Large intestine (tissue), 3 donors: ENCODE data around the gene PDE4D. TPM values are rescaled to one million over a fixed set of nuclear protein-coding genes. Genes with fewer than 3 reads are reported as not detected.
A peak's percentile ranks its signal among the peaks of the same experiment; 100 is the strongest.

ENCODE experiments used
- DNase-seq, 2 donors: peaks; one replicate each; pipeline versions ENCODE4 v3.0.0 to v3.0.0-alpha.2; 2013
- H3K27ac ChIP-seq: one replicate; pipeline ENCODE4 v1.5.1; 2013; ENCODE audit warnings: low read length
- H3K27me3 ChIP-seq: 2 replicates; pipeline ENCODE4 v1.6.1; 2013; ENCODE audit warnings: low read length; ENCODE audit not compliant: control insufficient read depth, insufficient read depth
- H3K36me3 ChIP-seq: 2 replicates; pipeline ENCODE4 v1.6.1; 2013; ENCODE audit warnings: low read length; ENCODE audit not compliant: control insufficient read depth, insufficient read depth
- H3K4me1 ChIP-seq: one replicate; pipeline ENCODE4 v1.6.1; 2013; ENCODE audit warnings: low read length; ENCODE audit not compliant: control insufficient read depth, insufficient read depth
- H3K4me3 ChIP-seq: one replicate; pipeline ENCODE4 v1.5.1; 2013; ENCODE audit warnings: low read length
- H3K9me3 ChIP-seq: one replicate; pipeline ENCODE4 v1.6.1; 2013; ENCODE audit warnings: mild to moderate bottlenecking, low read depth, low read length, moderate library complexity; ENCODE audit not compliant: control insufficient read depth
- WGBS: methylation state at CpG from one replicate; pipeline ENCODE4 v1.1.5; 2013; ENCODE audit warnings: low lambda C conversion rate; ENCODE audit not compliant: insufficient coverage; 5-methylcytosine and 5-hydroxymethylcytosine counted together
- polyA plus RNA-seq: library from polyadenylated mRNA; unstranded; fragments of 120-200 nt; gene quantifications from one replicate; pipeline ENCODE4 v1.2.1, GENCODE V29; 2013

PDE4D gene
- polyA plus RNA-seq, 1 donor, result 13.5 TPM

DNA sequence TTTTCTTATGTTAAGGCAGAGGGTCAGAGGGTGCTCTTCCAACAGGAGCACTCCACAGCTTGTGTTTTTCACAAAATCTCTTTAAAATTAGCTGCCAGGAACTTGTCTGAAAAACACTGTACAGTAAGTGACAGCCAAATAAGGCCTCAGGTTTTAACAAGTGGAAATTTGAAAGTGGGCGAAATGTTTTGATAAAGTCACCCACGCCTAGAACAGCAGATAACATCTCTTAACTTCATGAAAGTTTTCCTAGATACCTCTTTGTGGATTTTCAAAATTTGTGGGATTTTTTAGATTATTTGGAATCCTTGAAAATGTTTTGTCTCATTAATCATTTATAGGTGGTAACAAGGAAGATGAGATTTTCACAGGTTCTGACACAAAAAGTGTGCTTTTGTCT, 121.3 kb downstream of the PDE4D start:
- Histone ChIP-seq H3K36me3 (no peaks in the 10 kb centered on the region), H3K4me3 (no peak overlapping the region), H3K4me1 (no peaks in the 10 kb centered on the region), H3K9me3 (no peaks in the 10 kb centered on the region), H3K27me3 (no peaks in the 10 kb centered on the region), H3K27ac (no peak overlapping the region)
- WGBS, result 92% methylated on average over 2 of the region's 2 CpGs
- no peak for DNase-seq

GRCh38 chr5:59770953-59771352, 122.6 kb downstream of the PDE4D start:
- Histone ChIP-seq H3K9me3 (no peaks in the 10 kb centered on the region), H3K36me3 (no peaks in the 10 kb centered on the region), H3K4me3 (no peak overlapping the region), H3K27ac (no peak overlapping the region), H3K4me1 (peaks cover 3% of the 10 kb centered on the region), H3K27me3 (no peaks in the 10 kb centered on the region)
- DNase-seq, result no peak
- 100% methylated on average over 2 of the region's 4 CpGs for WGBS

DNA sequence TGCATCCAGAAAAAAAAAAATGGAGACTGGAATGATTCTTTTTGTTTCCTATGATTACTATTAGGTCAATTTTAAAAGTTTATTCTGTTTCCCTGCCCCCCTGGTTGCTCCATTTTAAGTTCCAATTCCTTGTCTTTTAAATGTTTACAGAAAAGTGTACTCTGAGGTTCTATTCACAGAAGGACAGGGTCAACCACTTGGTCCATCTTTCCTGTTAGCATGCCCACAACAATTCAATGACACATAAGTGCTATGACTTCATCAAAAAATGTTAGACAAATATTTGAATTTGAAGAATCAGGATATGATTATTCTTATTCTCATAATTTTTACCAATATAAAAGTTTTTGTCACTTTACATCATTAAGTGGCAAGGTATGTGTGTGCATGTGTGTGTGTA, 123.7 kb downstream of the PDE4D start:
- no peak overlapping the region for H3K27ac ChIP-seq
- H3K36me3 ChIP-seq, result no peaks in the 10 kb centered on the region
- no peaks in the 10 kb centered on the region for H3K9me3 ChIP-seq
- DNase-seq, result no peak
- H3K4me3 ChIP-seq, result no peak overlapping the region
- no peaks in the 10 kb centered on the region for H3K27me3 ChIP-seq
- peaks cover 3% of the 10 kb centered on the region for H3K4me1 ChIP-seq

DNA sequence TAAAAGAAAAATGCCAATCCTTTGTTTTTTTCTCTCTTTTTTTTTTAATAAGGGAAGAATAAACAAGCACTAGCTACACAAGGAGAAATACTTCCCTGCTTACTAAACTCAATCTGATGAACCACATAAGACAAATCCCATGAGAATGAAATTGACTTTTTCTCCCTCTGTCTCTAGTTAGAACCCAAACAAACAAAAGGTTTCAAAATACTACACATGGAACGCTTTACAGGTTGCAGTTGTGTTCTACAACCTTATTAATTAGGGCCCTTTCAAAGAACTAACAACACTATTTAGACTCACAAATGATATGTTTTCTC, 124.5 kb downstream of the PDE4D start:
- H3K4me1 ChIP-seq, result peaks cover 3% of the 10 kb centered on the region
- peak overlapping the region; percentile 74 for H3K4me3 ChIP-seq
- no peaks in the 10 kb centered on the region for H3K27me3 ChIP-seq
- peak overlapping the region; percentile 62 for H3K27ac ChIP-seq
- DNase-seq, result no peak
- H3K9me3 ChIP-seq, result no peaks in the 10 kb centered on the region
- WGBS, result no CpG with 5 or more reads among the region's 1 CpG
- H3K36me3 ChIP-seq, result no peaks in the 10 kb centered on the region

GRCh38 chr5:59768152-59769040, 125.1 kb downstream of the PDE4D start:
- H3K9me3 ChIP-seq, result no peaks in the 10 kb centered on the region
- no peaks in the 10 kb centered on the region for H3K36me3 ChIP-seq
- H3K27me3 ChIP-seq, result no peaks in the 10 kb centered on the region
- WGBS, result 0% methylated on average over 2 of the region's 40 CpGs
- peaks cover 3% of the 10 kb centered on the region for H3K4me1 ChIP-seq
- peak overlapping the region; percentile 74 for H3K4me3 ChIP-seq
- peak; percentile 74 to 88 for DNase-seq
- peak overlapping the region; percentile 62 for H3K27ac ChIP-seq

DNA sequence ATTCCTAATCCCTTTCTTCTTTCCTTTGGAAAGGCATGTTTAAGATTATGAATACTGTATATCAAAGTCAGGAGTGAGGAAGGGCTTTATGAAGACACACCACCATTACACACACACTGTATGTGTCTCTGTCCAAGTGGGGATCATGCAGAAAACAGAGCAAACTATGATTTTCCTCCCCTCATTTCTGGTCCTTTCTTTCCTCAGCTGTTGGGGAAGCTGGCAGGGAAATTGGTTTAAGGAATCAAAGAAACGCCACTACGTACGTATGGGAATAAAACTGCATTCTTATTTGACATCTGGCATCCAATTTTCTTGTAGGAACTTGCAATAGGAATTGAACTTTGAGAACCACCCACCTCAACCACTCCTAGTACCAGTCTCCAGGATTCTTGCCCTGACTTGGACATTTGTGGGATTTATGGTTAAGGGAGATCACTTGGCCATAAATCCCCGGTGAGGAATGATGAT, 125.8 kb downstream of the PDE4D start:
- H3K4me1 ChIP-seq, result peaks cover 3% of the 10 kb centered on the region
- peak overlapping the region; percentile 62 for H3K27ac ChIP-seq
- H3K27me3 ChIP-seq, result no peaks in the 10 kb centered on the region
- peak overlapping the region; percentile 74 for H3K4me3 ChIP-seq
- DNase-seq, result no peak
- H3K9me3 ChIP-seq, result no peaks in the 10 kb centered on the region
- H3K36me3 ChIP-seq, result no peaks in the 10 kb centered on the region
- no CpG with 5 or more reads among the region's 4 CpGs for WGBS

DNA sequence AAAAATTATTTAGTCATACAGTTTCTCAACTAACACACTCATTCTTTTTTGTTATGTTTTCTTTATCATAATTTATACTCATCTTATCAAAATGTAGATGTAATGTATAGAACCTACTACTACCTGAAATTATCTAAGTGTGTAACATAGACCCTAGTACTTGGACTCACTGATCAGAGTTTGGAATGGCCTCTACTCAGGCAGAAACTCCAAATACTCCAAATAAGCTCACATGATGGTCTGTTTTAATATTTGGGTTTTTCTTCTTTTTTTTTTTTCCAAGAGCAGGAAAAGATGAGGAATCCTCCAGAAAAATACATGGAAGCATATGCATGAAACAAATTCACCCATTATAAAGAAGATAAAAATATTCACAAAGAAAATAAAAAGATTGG, 126.3 kb downstream of the PDE4D start:
- peak overlapping the region; percentile 74 for H3K4me3 ChIP-seq
- H3K36me3 ChIP-seq, result no peaks in the 10 kb centered on the region

GRCh38 chr5:59766427-59767210, 126.9 kb downstream of the PDE4D start:
- Histone ChIP-seq H3K36me3 (no peaks in the 10 kb centered on the region), H3K4me3 (no peak overlapping the region), H3K27ac (no peak overlapping the region), H3K9me3 (no peaks in the 10 kb centered on the region), H3K27me3 (no peaks in the 10 kb centered on the region), H3K4me1 (peaks cover 3% of the 10 kb centered on the region)
- WGBS, result 59% methylated on average over 3 of the region's 7 CpGs
- DNase-seq, result no peak

More for the DNA sequence above, 126.3 kb downstream of the PDE4D start:
- Histone ChIP-seq H3K4me1 (peaks cover 3% of the 10 kb centered on the region), H3K9me3 (no peaks in the 10 kb centered on the region), H3K27ac (no peak overlapping the region), H3K27me3 (no peaks in the 10 kb centered on the region)
- no peak for DNase-seq

DNA sequence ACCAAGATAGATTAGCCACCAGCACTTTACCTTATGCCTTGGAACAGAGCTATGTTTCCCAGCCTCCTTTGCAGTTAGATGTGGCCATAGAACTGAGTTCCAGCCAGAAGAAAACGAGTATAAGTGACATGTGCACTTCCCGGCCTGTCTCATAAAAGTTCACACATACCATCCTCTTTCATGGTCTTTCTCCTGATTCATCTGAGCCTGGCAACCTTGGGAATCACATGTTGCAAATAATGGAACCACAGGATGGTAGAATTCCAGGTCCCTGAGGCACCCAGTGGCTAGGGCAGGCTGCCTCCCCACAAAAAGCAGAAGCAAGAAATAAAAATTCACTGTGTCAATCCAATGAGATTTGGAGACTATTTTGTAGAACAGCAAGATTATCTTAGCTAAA, 128.1 kb downstream of the PDE4D start:
- Histone ChIP-seq H3K4me3 (no peak overlapping the region), H3K9me3 (no peaks in the 10 kb centered on the region), H3K36me3 (no peaks in the 10 kb centered on the region), H3K4me1 (peaks cover 3% of the 10 kb centered on the region), H3K27ac (no peak overlapping the region), H3K27me3 (no peaks in the 10 kb centered on the region)
- no peak for DNase-seq
- WGBS, result no CpG with 5 or more reads among the region's 2 CpGs

DNA sequence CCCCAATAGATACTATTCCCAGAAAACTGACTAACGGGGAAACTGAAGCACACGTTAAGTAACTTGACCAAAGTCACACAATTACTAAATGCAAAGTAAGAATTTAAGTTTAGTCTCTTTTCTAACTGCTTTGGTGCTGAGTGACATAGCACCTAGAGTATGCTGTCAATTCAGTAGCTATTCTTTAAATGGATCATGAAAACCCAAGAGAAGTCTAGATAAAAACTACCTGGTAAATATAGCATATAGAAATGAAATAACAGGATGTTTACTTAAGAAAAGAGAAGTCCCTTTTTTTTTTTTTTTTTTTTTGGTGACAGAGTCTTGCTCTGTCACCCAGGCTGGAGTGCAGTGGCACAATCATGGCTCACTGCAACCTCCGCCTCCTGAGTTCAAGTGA, 129.2 kb downstream of the PDE4D start:
- no peaks in the 10 kb centered on the region for H3K9me3 ChIP-seq
- H3K27ac ChIP-seq, result no peak overlapping the region
- no peaks in the 10 kb centered on the region for H3K27me3 ChIP-seq
- no peaks in the 10 kb centered on the region for H3K36me3 ChIP-seq
- no CpG with 5 or more reads among the region's 3 CpGs for WGBS
- no peak overlapping the region for H3K4me3 ChIP-seq
- H3K4me1 ChIP-seq, result peaks cover 3% of the 10 kb centered on the region
- DNase-seq, result no peak
